Stomach (tissue), 9 donors: Measurements from ENCODE around the gene PTPRJ. TPM values are rescaled to one million over a fixed set of nuclear protein-coding genes. Genes with fewer than 3 reads are reported as not detected.
A peak's percentile ranks its signal among the peaks of the same experiment; 100 is the strongest.

ENCODE experiments used
- DNase-seq, 2 donors: peaks; one replicate each; pipeline versions ENCODE4 v3.0.0 to v3.0.0-alpha.2; 2013 to 2019
- H3K27ac ChIP-seq, 5 donors: fragments of 200-600 bp in 4 of 5; sonication (generic) in 4 of 5; one replicate each; pipeline ENCODE4 v1.5.1; 2013 to 2019; ENCODE audit warnings: mild to moderate bottlenecking in 1 of 5, moderate library complexity in 1 of 5
- H3K27me3 ChIP-seq, 3 donors: fragments of 200-600 bp; sonication (generic); one replicate each; pipeline ENCODE4 v1.5.1; 2017 to 2019; ENCODE audit warnings: mixed run types in 1 of 3
- H3K36me3 ChIP-seq, 4 donors: fragments of 200-600 bp; sonication (generic); 1 replicate in 3 of 4; 2 replicates in 1 of 4; pipeline ENCODE4 v1.5.1; 2016 to 2019
- H3K4me1 ChIP-seq, 4 donors: fragments of 200-600 bp; sonication (generic); one replicate each; pipeline ENCODE4 v1.5.1; 2016 to 2019
- H3K4me3 ChIP-seq, 4 donors: fragments of 200-600 bp; sonication (generic) in 3 of 4; one replicate each; pipeline ENCODE4 v1.5.1; 2016 to 2019; ENCODE audit warnings: mild to moderate bottlenecking in 1 of 4
- H3K9me3 ChIP-seq, 4 donors: fragments of 200-600 bp; sonication (generic); one replicate each; pipeline ENCODE4 v1.5.1; 2016 to 2019
- CTCF ChIP-seq, 7 experiments: fragments of 450-650 bp in 4 of 7; fragments of 200-600 bp in 3 of 7; sonication (generic) in 3 of 7; IDR thresholded peaks; one replicate each; pipeline ENCODE4 v1.5.1; 2016 to 2019; ENCODE audit warnings: antibody characterized with exemption in 7 of 7, control low read depth in 2 of 7, mild to moderate bottlenecking in 1 of 7
- EP300 ChIP-seq: sonication (generic); formaldehyde crosslinking; IDR thresholded peaks from one replicate; pipeline ENCODE4 v1.6.1; 2017; ENCODE audit warnings: antibody characterized with exemption
- POLR2A ChIP-seq, 4 donors: fragments of 450-650 bp; IDR thresholded peaks; one replicate each; pipeline ENCODE4 v1.6.1; 2016; ENCODE audit warnings: antibody characterized with exemption in 4 of 4, control low read depth in 2 of 4, mild to moderate bottlenecking in 1 of 4, moderate library complexity in 1 of 4
- POLR2AphosphoS5 ChIP-seq, 3 donors: sonication (generic); formaldehyde crosslinking; IDR thresholded peaks; one replicate each; pipeline ENCODE4 v1.6.1; 2016; ENCODE audit warnings: antibody characterized with exemption in 3 of 3
- WGBS, 5 donors: extraction: QIAGEN DNeasy Blood & Tissue Kit in 3 of 5; methylation state at CpG; one replicate each; pipeline versions ENCODE4 v1.1.5 to v1.1.7; 2013 to 2018; 5-methylcytosine and 5-hydroxymethylcytosine counted together
- intact Hi-C: fragments of 100-400 bp; cut with DNase I; formaldehyde crosslinking; loops from one replicate; pipeline ENCODE4 v1.15.1; 2023; ENCODE audit warnings: low total_unique reads
- polyA plus RNA-seq, 3 donors: library from polyadenylated mRNA; stranded (reverse); fragments of 200-250 nt; gene quantifications; one replicate each; pipeline ENCODE4 v1.2.3, GENCODE V29; 2013
- total RNA-seq, 5 donors: library from RNA; depleted of rRNA; stranded (reverse); fragments of >200 nt; gene quantifications; one replicate each; pipeline versions ENCODE4 v1.1.0 to v1.2.3, GENCODE V29; 2014 to 2016
- donor health status: healthy with polysubstance abuse.
- donor health status: Bipolar disorder and iron deficiency.
- donor health status: healthy.

PTPRJ gene
- total and polyA plus RNA-seq, 8 donors = 2.6 to 351 (median 20.7) TPM

- intact Hi-C loops = no loop called here
- Histone ChIP-seq H3K4me1 (peaks cover 26 to 87% (median 44%) of the 10 kb centered on the region in 4 donors), H3K27me3 (no peaks in the 10 kb centered on the region), H3K36me3 (no peaks in the 10 kb centered on the region), H3K4me3 (no peak overlapping the region), H3K9me3 (no peaks in the 10 kb centered on the region), H3K27ac (no peak overlapping the region)
- TF ChIP-seq POLR2A (IDR thresholded peaks at IDR 0.05) (no peak), CTCF (IDR thresholded peaks at IDR 0.05) (no peak), POLR2AphosphoS5 (IDR thresholded peaks at IDR 0.05) (no peak), EP300 (no peak)
- WGBS, 5 donors = 80 to 87% (median 84%) methylated on average over 15 of the region's 15 CpGs
- DNase-seq = no peak
Measured at GRCh38 chr11:47997063-47998053, 17.0 kb downstream of the PTPRJ start.

GRCh38 chr11:47998345-47998732 lies 18.0 kb downstream of the PTPRJ start:
- Histone ChIP-seq H3K4me3 (no peak overlapping the region), H3K27me3 (no peaks in the 10 kb centered on the region), H3K27ac (no peak overlapping the region), H3K9me3 (no peaks in the 10 kb centered on the region), H3K4me1 (peaks cover 28 to 87% (median 43%) of the 10 kb centered on the region in 4 donors), H3K36me3 (no peaks in the 10 kb centered on the region)
- 78 to 91% (median 89%) methylated on average over 5 of the region's 5 CpGs for WGBS, 5 donors
- no peak for DNase-seq
- intact Hi-C loops = no loop called here
- no peak for TF ChIP-seq POLR2A (IDR thresholded peaks at IDR 0.05)
- no peak for TF ChIP-seq EP300
- TF ChIP-seq POLR2AphosphoS5 (IDR thresholded peaks at IDR 0.05) = no peak
- no peak for TF ChIP-seq CTCF (IDR thresholded peaks at IDR 0.05)

GRCh38 chr11:47998733-47999359 lies 18.5 kb downstream of the PTPRJ start:
- no peak for DNase-seq
- WGBS, 5 donors = 47 to 80% (median 66%) methylated on average over 2 of the region's 2 CpGs
- TF ChIP-seq POLR2AphosphoS5 (IDR thresholded peaks at IDR 0.05) = no peak
- Histone ChIP-seq H3K4me1 (peaks cover 26 to 87% (median 48%) of the 10 kb centered on the region in 4 donors), H3K9me3 (no peaks in the 10 kb centered on the region), H3K27me3 (no peaks in the 10 kb centered on the region), H3K4me3 (no peak overlapping the region), H3K27ac (peak overlapping the region in 3 of 5 donors; percentile 33 to 49 (median 38)), H3K36me3 (no peaks in the 10 kb centered on the region)
- intact Hi-C loops = no loop called here

- WGBS, 5 donors = 87 to 89% (median 88%) methylated on average over 5 of the region's 5 CpGs
- peaks cover 35 to 87% (median 59%) of the 10 kb centered on the region in 4 donors for H3K4me1 ChIP-seq
- no peak for TF ChIP-seq CTCF (IDR thresholded peaks at IDR 0.05)
- no peak for TF ChIP-seq POLR2A (IDR thresholded peaks at IDR 0.05)
- no peak for TF ChIP-seq EP300
- TF ChIP-seq POLR2AphosphoS5 (IDR thresholded peaks at IDR 0.05) = no peak
- peak overlapping the region in 4 of 5 donors; percentile 35 to 63 (median 52) for H3K27ac ChIP-seq
- DNase-seq = no peak
- no peak overlapping the region for H3K4me3 ChIP-seq
- no peaks in the 10 kb centered on the region for H3K27me3 ChIP-seq
- intact Hi-C loops = no loop called here
- no peaks in the 10 kb centered on the region for H3K36me3 ChIP-seq
- no peaks in the 10 kb centered on the region for H3K9me3 ChIP-seq
Measured at GRCh38 chr11:48000432-48000831, 20.1 kb downstream of the PTPRJ start.
